HCT116 (cell line): ENCODE measurements around the gene CELA2B. TPM values are rescaled to one million over a fixed set of nuclear protein-coding genes. Genes with fewer than 3 reads are reported as not detected.

Experiments used
- ATAC-seq: fragments of 200-7000 bp; cut with Tn5 transposase; 2 replicates; pipeline ENCODE4 v1.9.1; 2020; ENCODE audit warnings: mild to moderate bottlenecking, moderate library complexity
- BruUV-seq: library from RNA; stranded (reverse); fragments of 400-500 nt; replicated peaks from 2 replicates; lab custom pipeline; 2021; lab: Mats Ljungman, UMichigan
- CTCF ChIA-PET: fragments of 300-600 bp; sonication (Branson Sonifier 250); formaldehyde crosslinking; loops from one replicate; lab custom pipeline; 2021; ENCODE audit warnings: antibody characterized with exemption; lab: Charles Lee
- POLR2A ChIA-PET: fragments of 300-600, 350-600 bp; sonication (Branson Sonifier 250); formaldehyde crosslinking; loops from one replicate; lab custom pipeline; 2021; ENCODE audit warnings: antibody characterized with exemption; lab: Charles Lee
- RAD21 ChIA-PET, 2 experiments: fragments of 300-600 bp; sonication (Branson Sonifier 250); formaldehyde crosslinking; loops; one replicate each; lab custom pipeline; 2023; ENCODE audit warnings: low total read pairs in 2 of 2; ENCODE audit not compliant: uncharacterized antibody in 2 of 2, unreplicated experiment in 2 of 2, low non-redundant PET in 1 of 2; lab: Charles Lee
- DNase-seq: peaks from one replicate; pipeline ENCODE4 v3.0.0-alpha.2; 2010; ENCODE audit warnings: low read depth, low spot score
- H2AFZ ChIP-seq: fragments of 200-600 bp; shearing (Covaris generic), sonication (generic); 2 replicates; pipeline ENCODE4 v1.6.1; 2017; ENCODE audit warnings: low read depth, mixed run types, mixed read lengths, antibody characterized with exemption, low read length; ENCODE audit not compliant: poor library complexity, severe bottlenecking
- H3K27ac ChIP-seq: 2 replicates; pipeline ENCODE4 v1.5.1; 2012; ENCODE audit warnings: low read depth, low read length
- H3K27me3 ChIP-seq: fragments of 200-600 bp; sonication (generic); 2 replicates; pipeline ENCODE4 v1.6.1; 2016; ENCODE audit warnings: mixed run types, low read length, mixed read lengths; ENCODE audit not compliant: insufficient read depth
- H3K36me3 ChIP-seq, 2 experiments: fragments of 200-500 bp in 1 of 2; fragments of 200-600 bp in 1 of 2; sonication (Bioruptor generic) in 1 of 2; sonication (generic) in 1 of 2; 2 replicates each; pipeline versions ENCODE4 v1.5.1 to v1.6.1; 2014 to 2016; ENCODE audit warnings: low read length in 2 of 2, inconsistent platforms in 1 of 2, mixed read lengths in 1 of 2, mixed run types in 1 of 2; ENCODE audit not compliant: insufficient read depth in 2 of 2, control insufficient read depth in 1 of 2
- H3K4me1 ChIP-seq, 2 experiments: fragments of 200-600 bp in 1 of 2; sonication (generic) in 1 of 2; 2 replicates each; pipeline versions ENCODE4 v1.5.1 to v1.6.1; 2012 to 2017; ENCODE audit warnings: low read length in 2 of 2, inconsistent platforms in 1 of 2, mild to moderate bottlenecking in 1 of 2, mixed read lengths in 1 of 2, mixed run types in 1 of 2, moderate library complexity in 1 of 2; ENCODE audit not compliant: insufficient read depth in 2 of 2, control insufficient read depth in 1 of 2
- H3K4me2 ChIP-seq: fragments of 200-600 bp; sonication (generic); 2 replicates; pipeline ENCODE4 v1.6.1; 2017; ENCODE audit warnings: mixed run types, low read length, mixed read lengths
- H3K4me3 ChIP-seq, 2 experiments: fragments of 200-600 bp in 1 of 2; sonication (generic) in 1 of 2; replicated peaks in 1 of 2; 2 replicates each; pipeline ENCODE4 v1.5.1; 2011 to 2016; ENCODE audit warnings: low read length in 2 of 2, control low read depth in 1 of 2, low read depth in 1 of 2, mild to moderate bottlenecking in 1 of 2, mixed read lengths in 1 of 2, mixed run types in 1 of 2
- H3K79me2 ChIP-seq: fragments of 200-600 bp; sonication (generic); 2 replicates; pipeline ENCODE4 v1.6.1; 2017; ENCODE audit warnings: mild to moderate bottlenecking, mixed run types, low read length, moderate library complexity, mixed read lengths; ENCODE audit not compliant: insufficient read depth
- H3K9ac ChIP-seq: fragments of 200-600 bp; sonication (generic); 2 replicates; pipeline ENCODE4 v1.6.1; 2016; ENCODE audit warnings: low read length, mixed read lengths
- H3K9me2 ChIP-seq: fragments of 200-600 bp; sonication (generic), shearing (Covaris generic); 2 replicates; pipeline ENCODE4 v1.6.1; 2017; ENCODE audit warnings: mixed run types, mild to moderate bottlenecking, moderate library complexity; ENCODE audit not compliant: insufficient read depth
- H3K9me3 ChIP-seq, 2 experiments: fragments of 200-500 bp in 1 of 2; fragments of 200-600 bp in 1 of 2; sonication (Bioruptor generic) in 1 of 2; sonication (generic) in 1 of 2; 2 replicates each; pipeline ENCODE4 v1.6.1; 2014 to 2017; ENCODE audit warnings: low read length in 2 of 2, mixed read lengths in 2 of 2, inconsistent platforms in 1 of 2, low read depth in 1 of 2, mild to moderate bottlenecking in 1 of 2, mixed run types in 1 of 2, moderate library complexity in 1 of 2; ENCODE audit not compliant: control insufficient read depth in 1 of 2, insufficient read depth in 1 of 2
- H4K20me1 ChIP-seq: fragments of 200-600 bp; sonication (generic), shearing (Covaris generic); 2 replicates; pipeline ENCODE4 v1.6.1; 2017; ENCODE audit warnings: mixed run types, mild to moderate bottlenecking, moderate library complexity; ENCODE audit not compliant: insufficient read depth
- CBX3 ChIP-seq: IDR thresholded peaks from 2 replicates; pipeline ENCODE4 v1.6.1; 2012; ENCODE audit warnings: low read depth
- EZH2phosphoT487 ChIP-seq: fragments of 200-600 bp; IDR thresholded peaks from 2 replicates; pipeline ENCODE4 v1.6.1; 2018; ENCODE audit warnings: antibody characterized with exemption, borderline replicate concordance
- JUND ChIP-seq: IDR thresholded peaks from 2 replicates; pipeline ENCODE4 v1.6.1; 2012
- POLR2A ChIP-seq: IDR thresholded peaks from 2 replicates; pipeline ENCODE4 v1.7.0; 2011; ENCODE audit warnings: borderline replicate concordance; ENCODE audit not compliant: insufficient read depth, insufficient read length; ENCODE audit errors: extremely low read depth
- SP1 ChIP-seq: IDR thresholded peaks from 2 replicates; pipeline ENCODE4 v1.6.1; 2012; ENCODE audit warnings: low read depth
- SRF ChIP-seq: IDR thresholded peaks from 2 replicates; pipeline ENCODE4 v1.6.1; 2012; ENCODE audit warnings: low read depth
- TCF7L2 ChIP-seq: IDR thresholded peaks from 2 replicates; pipeline ENCODE4 v1.7.0; 2011; ENCODE audit warnings: borderline replicate concordance, inconsistent platforms; ENCODE audit not compliant: insufficient read depth, insufficient read length; ENCODE audit errors: extremely low read depth
- YY1 ChIP-seq: IDR thresholded peaks from 2 replicates; pipeline ENCODE4 v1.6.1; 2011; ENCODE audit warnings: low read length, low read depth, moderate library complexity, mild to moderate bottlenecking; ENCODE audit not compliant: insufficient replicate concordance; ENCODE audit errors: extremely low read depth
- intact Hi-C: fragments of 100-400 bp; cut with micrococcal nuclease; formaldehyde crosslinking; loops from 2 replicates; pipeline ENCODE4 v1.10.0; 2022
- total RNA-seq: library from RNA; stranded (reverse); gene quantifications from one replicate; pipeline ENCODE4 v1.2.1, GENCODE V29; 2021; ENCODE audit not compliant: unreplicated experiment
- TF ChIP-seq, protein P1 (sequence below): IDR thresholded peaks from 2 replicates; pipeline ENCODE4 v1.6.1; 2012; ENCODE audit warnings: low read depth
- TF ChIP-seq, protein P2 (sequence below): IDR thresholded peaks from 2 replicates; pipeline ENCODE4 v1.6.1; 2012
- TF ChIP-seq, protein P3 (sequence below): IDR thresholded peaks from 2 replicates; pipeline ENCODE4 v1.6.1; 2012
- TF ChIP-seq, protein P4 (sequence below): IDR thresholded peaks from 2 replicates; pipeline ENCODE4 v1.6.1; 2011; ENCODE audit warnings: mild to moderate bottlenecking, low read length, moderate library complexity; ENCODE audit not compliant: insufficient replicate concordance; ENCODE audit errors: extremely low read depth

CELA2B gene
- total RNA-seq, 1 experiment from 2014 or later = not detected

DNA sequence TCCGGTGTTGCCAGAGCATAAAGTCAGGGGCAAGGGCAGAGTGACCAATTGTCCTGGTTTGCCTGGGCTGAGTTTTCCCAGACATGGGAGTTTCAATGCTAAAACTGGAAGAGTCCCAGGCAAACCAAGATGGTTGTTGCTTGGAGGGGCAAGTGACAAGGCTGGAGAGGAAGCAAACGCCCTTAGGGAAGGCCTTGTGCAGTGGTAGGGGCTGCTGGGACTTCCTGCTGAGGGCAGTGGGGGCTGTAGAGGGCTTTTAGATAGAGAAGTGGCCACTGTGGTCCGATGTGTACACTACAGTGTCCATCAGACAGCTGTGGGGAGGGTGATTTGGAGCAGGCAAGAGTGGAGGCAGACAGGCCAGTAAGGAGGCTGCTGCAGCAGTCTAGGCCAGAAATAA is 26.3 kb upstream of the CELA2B start:
- Histone ChIP-seq H3K79me2 (no peaks in the 10 kb centered on the region), H3K4me2 (no peak overlapping the region), H3K36me3 (no peaks in the 10 kb centered on the region), H3K4me3 (no peak overlapping the region), H3K27me3 (no peaks in the 10 kb centered on the region), H3K9me3 (peaks cover 0 to 3% of the 10 kb centered on the region in 2 experiments; a peak in 1 of 4 replicates), H3K9ac (no peak overlapping the region), H4K20me1 (no peaks in the 10 kb centered on the region), H3K9me2 (no peaks in the 10 kb centered on the region), H3K4me1 (no peaks in the 10 kb centered on the region), H3K27ac (no peak overlapping the region), H2AFZ (no peak overlapping the region)
- DNase-seq = no peak
- no TSS peak for BruUV-seq
- RAD21 ChIA-PET = no interaction called here
- intact Hi-C loops = no loop called here
- CTCF ChIA-PET = no interaction called here
- POLR2A ChIA-PET = no interaction called here
- TF ChIP-seq, protein P1, sequence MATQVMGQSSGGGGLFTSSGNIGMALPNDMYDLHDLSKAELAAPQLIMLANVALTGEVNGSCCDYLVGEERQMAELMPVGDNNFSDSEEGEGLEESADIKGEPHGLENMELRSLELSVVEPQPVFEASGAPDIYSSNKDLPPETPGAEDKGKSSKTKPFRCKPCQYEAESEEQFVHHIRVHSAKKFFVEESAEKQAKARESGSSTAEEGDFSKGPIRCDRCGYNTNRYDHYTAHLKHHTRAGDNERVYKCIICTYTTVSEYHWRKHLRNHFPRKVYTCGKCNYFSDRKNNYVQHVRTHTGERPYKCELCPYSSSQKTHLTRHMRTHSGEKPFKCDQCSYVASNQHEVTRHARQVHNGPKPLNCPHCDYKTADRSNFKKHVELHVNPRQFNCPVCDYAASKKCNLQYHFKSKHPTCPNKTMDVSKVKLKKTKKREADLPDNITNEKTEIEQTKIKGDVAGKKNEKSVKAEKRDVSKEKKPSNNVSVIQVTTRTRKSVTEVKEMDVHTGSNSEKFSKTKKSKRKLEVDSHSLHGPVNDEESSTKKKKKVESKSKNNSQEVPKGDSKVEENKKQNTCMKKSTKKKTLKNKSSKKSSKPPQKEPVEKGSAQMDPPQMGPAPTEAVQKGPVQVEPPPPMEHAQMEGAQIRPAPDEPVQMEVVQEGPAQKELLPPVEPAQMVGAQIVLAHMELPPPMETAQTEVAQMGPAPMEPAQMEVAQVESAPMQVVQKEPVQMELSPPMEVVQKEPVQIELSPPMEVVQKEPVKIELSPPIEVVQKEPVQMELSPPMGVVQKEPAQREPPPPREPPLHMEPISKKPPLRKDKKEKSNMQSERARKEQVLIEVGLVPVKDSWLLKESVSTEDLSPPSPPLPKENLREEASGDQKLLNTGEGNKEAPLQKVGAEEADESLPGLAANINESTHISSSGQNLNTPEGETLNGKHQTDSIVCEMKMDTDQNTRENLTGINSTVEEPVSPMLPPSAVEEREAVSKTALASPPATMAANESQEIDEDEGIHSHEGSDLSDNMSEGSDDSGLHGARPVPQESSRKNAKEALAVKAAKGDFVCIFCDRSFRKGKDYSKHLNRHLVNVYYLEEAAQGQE = no peak
- TF ChIP-seq EZH2phosphoT487 = no peak
- no peak for TF ChIP-seq TCF7L2
- TF ChIP-seq POLR2A = no peak
- TF ChIP-seq, protein P2, sequence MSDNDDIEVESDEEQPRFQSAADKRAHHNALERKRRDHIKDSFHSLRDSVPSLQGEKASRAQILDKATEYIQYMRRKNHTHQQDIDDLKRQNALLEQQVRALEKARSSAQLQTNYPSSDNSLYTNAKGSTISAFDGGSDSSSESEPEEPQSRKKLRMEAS = no peak
- TF ChIP-seq, protein P3, sequence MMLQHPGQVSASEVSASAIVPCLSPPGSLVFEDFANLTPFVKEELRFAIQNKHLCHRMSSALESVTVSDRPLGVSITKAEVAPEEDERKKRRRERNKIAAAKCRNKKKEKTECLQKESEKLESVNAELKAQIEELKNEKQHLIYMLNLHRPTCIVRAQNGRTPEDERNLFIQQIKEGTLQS = no peak
- no peak for TF ChIP-seq SRF
- TF ChIP-seq SP1 = no peak
- TF ChIP-seq JUND = no peak
- TF ChIP-seq CBX3 = no peak
- TF ChIP-seq YY1 = no peak
- TF ChIP-seq, protein P4, sequence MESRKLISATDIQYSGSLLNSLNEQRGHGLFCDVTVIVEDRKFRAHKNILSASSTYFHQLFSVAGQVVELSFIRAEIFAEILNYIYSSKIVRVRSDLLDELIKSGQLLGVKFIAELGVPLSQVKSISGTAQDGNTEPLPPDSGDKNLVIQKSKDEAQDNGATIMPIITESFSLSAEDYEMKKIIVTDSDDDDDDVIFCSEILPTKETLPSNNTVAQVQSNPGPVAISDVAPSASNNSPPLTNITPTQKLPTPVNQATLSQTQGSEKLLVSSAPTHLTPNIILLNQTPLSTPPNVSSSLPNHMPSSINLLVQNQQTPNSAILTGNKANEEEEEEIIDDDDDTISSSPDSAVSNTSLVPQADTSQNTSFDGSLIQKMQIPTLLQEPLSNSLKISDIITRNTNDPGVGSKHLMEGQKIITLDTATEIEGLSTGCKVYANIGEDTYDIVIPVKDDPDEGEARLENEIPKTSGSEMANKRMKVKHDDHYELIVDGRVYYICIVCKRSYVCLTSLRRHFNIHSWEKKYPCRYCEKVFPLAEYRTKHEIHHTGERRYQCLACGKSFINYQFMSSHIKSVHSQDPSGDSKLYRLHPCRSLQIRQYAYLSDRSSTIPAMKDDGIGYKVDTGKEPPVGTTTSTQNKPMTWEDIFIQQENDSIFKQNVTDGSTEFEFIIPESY = no peak
- ATAC-seq = no peak
